HG03439 (cell line): ENCODE data around the gene NKTR.
A peak's percentile ranks its signal among the peaks of the same experiment; 100 is the strongest.
"Not testable (repeated sequence)": the region's sequence is repeated elsewhere in the genome, so short reads cannot be mapped to it uniquely, and the experiment has no call there.

ENCODE experiments used
- ATAC-seq: cut with Tn5 transposase; IDR thresholded peaks from one replicate; pipeline ENCODE4 v1.9.1; 2021; ENCODE audit warnings: mild to moderate bottlenecking, moderate library complexity; ENCODE audit not compliant: unreplicated experiment

The NKTR gene

DNA sequence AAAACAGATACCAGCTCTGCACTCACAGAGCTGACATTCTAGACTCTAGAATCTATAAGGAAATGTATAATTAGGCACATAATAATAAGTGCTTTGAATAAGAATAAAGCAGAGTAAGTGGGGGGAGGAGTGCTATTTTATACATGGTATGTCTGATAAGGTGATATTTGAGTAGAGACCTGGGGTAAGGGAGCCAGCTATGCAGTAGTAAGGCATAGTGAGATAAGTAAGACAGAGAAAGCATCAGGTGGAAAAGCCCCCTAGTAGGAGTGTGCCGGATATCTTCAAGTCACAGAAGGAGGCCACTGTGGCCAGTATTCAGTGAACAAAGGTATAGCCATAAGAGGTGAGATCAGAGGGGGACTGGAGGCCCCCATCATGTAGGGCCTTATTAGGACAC lies 6.9 kb upstream of the NKTR start:
- ATAC-seq = no peak

DNA sequence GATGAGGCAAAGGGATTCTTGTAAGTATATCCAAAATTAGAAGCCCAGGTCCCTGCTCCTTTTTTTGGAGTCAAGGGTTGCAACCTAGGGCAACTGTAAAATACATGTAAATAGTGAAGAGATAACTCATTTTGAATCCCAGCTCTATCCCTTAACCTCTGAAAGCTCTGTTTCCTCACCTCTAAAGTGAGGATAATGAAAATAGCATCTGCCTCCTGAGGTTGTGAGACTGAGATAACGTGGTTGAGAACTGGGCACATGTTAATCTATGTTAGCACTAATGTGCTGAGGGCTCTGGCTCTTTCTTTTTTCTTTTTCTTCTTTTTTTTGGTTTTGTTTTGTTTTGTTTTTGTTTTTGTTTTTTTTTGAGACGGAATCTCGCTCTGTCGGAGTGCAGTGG lies 4.8 kb upstream of the NKTR start:
- ATAC-seq = no peak

DNA sequence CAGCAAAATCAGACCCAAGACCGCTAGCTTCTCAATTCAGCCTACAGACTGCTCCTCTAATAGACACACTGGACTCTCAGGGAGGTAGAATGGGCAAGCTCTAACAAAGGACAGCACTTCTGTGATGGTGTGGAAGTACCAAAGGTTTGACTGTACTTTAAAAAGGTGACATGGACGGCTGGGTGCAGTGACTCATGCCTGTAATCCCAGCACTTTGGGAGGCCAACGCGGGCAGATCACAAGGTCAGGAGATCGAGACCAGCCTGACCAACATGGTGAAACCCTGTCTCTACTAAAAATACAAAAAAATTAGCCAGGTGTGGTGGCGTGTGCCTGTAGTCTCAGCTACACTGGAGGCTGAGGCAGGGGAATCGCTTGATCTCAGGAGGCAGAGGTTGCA lies 3.4 kb upstream of the NKTR start:
- ATAC-seq = not testable (repeated sequence)

DNA sequence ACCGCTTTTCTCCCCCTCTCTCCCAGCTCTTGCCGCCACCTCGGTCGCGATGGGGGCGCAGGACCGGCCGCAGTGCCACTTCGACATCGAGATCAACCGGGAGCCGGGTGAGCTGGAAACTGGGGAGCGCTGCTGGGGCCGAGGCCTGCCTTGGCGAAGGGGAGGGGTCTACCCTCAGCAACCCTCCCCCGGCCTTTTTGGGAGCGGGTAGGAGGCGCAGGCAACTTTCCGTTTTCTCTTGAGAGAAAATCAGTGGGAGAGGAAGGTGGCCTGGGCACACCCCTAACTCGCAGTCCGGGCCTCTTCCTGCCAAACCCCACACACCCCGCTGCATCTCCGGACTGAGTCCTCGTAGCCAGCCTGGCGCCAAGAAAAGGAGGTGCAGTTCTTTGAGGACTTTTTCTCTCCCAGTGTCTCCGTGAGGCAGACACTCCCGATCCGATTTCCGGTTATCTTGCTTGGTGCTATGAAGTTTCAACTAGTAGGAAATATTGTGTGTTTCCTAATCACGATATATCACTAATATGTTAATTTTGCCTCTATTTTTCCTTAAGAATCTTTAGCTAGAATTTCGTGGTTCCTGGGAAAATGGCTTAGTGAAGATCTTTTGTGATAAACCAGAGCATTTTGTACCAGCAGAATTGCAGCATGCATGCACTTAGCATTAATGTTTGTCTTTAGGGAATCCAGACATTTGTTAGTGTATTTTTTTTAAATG lies 631 bp downstream of the NKTR start:
- ATAC-seq = peak; percentile 28

DNA sequence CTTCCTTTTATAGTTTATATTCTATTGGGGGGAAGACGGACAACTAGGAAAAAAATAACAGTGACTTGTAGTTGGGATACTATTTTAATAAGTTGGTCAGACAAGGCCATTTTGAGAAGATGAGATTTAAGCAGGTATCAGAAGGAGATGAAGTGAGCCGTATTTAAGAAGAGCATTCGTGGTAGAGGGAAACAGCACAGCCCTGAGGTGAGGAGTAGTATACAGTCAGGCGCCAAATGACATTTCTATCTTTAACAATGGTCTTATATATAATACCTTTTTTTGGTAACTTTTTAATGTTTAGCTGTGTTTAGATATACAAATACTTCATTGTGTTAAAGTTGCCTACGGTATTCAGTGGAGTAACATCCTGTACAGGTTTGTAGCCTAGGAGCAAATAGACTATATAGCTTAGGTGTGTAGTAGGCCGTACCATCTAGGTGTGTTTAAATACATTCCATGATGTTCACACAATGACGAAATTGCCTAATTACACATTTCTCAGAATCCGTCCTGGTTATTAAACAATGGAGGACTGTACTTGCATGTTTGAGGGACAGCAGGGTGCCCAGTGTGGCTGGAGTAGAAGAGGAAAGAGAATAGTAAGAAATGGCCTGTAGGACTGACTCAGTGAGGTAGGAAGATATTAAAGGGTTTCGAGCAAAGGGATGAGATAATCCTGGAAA lies 1.6 kb downstream of the NKTR start:
- ATAC-seq = no peak

DNA sequence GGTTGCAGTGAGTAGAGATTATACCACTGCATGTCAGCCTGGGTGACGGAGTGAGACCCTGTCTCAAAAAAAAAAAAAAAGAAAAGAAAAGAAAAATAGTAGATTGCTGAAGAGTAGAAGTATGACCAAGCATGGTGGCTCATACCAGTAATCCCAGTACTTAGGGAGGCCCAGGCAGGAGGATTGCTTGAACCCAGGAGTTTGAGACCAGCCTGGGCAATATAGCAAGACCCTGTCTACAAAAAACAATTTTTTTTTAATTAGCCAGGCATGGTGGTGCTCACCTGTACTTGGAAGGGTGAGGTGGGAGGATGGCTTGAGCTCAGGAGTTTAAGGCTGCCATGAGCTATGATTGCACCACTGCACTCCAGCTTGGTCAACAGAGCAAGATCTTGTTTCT lies 2.5 kb downstream of the NKTR start:
- ATAC-seq = no peak

DNA sequence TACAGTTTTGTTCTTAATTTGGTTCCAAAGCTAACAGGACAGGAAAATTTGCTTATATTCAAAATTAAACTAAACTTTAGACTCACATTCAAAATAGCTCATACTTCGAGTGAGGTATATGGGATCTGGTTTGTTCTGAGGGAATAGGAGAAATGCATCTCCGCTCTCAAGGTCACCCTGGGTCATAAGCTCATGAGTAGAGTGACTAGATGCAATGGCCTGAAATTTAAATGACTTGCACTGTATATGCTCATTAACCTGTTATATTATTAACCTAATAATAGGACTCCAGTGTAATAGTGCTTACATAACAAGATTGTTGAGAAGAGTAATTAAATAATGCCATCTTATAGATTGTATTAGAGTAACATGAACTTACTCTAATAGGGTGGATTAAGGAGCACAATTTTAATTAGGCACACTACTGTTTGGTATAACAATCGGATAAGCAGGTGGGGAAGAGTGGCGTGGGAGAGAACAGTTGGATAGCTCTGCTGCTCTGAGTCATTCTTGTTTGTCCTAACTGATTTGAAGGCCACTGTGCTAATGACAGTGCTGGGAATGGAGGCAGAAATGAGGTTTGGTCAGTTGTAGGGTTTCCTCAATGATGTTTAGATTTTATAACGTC lies 5.2 kb downstream of the NKTR start:
- no peak for ATAC-seq

DNA sequence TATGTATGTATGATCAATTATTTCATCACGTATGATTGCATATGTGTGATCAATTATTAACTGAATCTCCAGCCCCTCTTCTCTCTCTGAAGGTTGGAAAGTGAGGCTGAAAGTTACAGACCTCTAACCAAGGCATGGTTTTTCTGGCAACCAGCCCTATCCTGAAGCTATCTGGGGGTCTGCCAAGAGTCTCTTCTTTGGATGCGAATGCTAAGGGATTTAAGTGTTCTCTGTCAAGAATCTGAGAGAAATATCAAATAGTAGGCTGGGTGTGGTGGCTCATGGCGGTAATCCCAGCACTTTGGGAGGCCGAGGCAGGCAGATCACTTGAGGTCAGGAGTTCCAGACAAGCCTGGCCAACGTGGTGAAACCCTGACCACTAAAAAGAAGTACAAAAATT lies 8.1 kb downstream of the NKTR start:
- ATAC-seq = no peak

DNA sequence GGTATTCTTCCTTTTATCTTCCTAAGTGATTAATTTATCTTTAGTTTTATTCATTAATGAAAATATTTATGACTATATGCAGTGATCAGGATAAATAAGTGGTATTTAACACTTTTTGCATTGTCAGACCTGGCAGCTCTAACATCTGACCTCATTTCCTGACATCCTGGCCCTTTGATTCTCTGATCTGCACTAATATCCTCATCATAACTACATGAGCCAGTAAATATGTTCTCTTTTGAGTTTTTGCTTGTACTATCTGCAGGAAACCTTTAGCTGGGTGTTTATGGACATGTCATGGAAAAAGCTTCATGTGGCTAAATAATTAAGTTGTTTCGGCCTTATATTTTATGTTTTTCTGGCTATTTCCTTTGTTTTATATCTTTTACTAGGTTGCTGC lies 10.5 kb downstream of the NKTR start:
- ATAC-seq = no peak

DNA sequence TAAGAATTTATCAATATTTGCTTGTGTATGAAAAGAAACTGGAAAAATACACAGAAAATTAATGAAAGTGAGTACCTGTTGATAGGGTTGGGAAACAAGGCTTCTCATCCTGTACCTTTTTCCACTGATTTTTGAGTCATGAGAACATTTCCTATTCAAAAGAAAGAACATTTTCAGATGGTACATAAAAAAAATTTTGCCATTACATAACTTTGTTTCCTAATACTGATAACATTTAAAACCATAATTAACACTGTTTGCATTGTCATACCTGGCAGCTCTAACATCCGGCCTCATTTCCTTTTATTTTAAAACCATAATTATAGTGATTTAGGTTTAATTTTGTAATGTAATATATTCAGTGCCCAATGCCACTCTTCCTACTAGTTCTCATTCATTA lies 11.7 kb downstream of the NKTR start:
- ATAC-seq = no peak

DNA sequence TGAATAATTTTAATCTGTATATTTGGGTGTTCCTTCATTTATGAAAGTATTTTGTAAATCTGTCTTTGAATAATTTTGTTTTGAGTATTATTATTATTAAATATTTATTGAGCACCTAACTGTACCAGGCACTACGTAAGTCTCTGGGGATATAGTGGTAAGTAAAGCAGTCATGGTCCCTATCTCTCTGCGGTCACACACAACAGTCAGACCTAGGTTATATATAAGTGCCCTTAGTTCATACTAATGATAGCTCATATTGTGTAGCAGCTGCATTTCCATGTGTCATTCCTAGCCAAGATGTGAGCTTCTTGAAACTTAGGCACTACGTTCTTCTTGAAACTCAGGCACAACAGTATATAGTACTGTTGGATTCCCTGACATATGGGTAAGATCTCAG lies 12.4 kb downstream of the NKTR start:
- ATAC-seq = peak; percentile 62

DNA sequence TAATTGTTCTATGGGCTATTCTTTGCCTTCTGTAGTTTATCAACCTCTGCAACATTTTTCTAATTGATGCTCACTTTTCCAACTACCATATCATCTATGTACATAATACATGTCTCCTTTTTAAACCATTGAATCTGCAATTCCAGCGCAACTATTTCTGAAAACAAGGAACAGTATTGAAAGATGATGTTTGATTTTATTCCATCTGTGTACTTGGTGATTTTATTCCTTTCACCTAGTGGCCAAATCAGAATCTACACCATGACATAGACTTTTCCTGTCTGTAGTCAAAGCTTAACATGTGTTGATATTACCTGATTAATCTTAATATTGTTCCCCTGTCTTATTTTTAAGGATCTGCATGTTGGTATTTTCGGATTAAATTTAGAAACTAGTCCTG lies 13.0 kb downstream of the NKTR start:
- no peak for ATAC-seq

DNA sequence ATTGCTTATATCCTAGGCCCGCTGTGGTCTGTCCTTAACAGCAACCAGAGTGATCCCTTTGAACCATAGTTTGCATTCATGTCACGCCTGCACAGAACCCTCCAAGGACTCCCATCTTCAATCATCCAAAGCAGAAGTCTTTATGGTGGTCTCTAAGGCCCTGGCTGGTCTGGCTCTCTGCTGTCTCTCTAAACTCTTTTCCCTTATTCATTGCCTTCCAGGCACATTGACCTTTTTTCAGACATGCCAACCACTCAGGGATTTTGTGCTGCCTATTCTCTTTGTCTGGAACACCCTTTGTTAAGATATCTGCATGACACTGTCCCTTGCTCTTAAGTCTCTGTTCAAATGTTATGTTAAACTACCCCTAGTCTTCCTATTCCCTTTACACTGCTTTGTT lies 31.1 kb downstream of the NKTR start:
- no peak for ATAC-seq

DNA sequence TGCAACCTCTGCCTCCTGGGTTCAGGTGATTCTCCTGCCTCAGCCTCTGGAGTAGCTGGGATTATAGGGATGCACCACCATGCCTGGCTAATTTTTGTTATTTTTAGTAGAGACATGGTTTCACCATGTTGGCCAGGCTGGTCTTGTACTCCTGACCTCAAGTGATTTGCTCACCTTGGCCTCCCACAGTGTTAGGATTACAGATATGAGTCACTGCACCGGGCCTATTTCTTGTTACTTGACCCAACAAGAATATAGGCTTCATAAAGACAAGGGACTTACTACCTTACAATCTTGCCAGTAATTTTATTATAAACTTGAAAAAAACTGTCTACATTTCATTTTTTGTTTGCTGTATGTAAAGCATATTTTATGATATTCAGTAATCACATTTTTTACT lies 31.7 kb downstream of the NKTR start:
- no peak for ATAC-seq

DNA sequence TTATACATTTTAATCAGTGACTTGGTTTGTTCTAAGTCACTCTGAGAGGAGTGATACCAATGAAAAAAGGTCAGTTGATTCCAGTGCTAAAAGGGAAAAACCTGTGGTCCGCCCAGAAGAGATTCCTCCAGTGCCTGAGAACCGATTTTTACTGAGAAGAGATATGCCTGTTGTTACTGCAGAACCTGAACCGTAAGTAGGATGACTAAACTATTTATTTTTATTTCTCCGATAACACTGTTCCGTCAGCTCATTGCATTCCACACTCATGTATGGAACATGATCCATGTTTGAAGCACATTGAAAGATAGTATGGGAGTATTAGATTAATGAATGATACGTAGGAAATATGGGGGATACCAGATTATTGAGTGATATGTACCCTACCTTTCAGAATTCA lies 33.1 kb downstream of the NKTR start:
- ATAC-seq = no peak

DNA sequence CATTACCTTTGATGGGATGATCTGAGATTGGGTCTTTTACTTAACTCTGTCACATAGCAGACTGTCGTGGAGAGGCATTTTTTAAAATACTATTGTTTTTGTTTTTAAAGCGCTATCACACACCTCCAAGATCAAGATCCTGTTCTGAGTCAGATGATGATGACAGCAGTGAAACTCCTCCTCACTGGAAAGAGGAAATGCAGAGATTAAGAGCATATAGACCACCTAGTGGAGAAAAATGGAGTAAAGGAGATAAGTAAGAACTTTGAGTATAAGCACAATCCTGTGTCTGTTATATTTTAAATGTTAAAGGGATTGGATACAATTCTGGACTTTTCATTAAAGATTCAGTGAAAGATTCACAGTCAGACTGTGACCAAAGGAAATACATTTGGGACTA lies 34.6 kb downstream of the NKTR start:
- ATAC-seq = no peak

DNA sequence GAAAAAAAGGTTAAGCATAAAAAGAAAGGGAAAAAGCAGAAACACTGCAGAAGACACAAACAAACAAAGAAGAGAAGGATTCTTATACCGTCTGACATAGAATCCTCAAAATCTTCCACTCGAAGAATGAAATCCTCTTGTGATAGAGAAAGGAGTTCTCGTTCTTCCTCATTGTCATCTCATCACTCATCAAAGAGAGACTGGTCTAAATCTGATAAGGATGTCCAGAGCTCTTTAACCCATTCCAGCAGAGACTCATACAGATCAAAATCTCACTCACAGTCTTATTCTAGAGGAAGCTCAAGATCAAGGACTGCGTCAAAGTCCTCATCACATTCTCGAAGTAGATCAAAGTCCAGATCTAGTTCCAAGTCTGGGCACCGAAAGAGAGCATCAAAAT lies 36.5 kb downstream of the NKTR start:
- no peak for ATAC-seq

DNA sequence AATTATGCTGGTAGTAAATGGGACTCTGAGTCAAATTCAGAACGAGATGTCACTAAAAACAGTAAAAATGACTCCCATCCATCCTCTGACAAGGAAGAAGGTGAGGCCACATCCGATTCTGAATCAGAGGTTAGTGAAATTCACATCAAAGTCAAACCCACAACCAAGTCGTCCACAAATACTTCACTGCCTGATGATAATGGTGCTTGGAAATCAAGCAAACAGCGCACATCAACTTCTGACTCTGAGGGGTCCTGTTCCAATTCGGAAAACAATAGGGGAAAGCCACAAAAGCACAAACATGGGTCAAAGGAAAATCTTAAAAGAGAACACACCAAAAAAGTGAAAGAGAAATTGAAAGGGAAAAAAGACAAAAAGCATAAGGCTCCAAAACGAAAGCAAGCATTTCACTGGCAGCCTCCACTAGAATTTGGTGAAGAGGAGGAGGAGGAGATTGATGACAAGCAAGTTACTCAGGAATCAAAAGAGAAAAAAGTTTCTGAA lies 37.9 kb downstream of the NKTR start:
- peak; percentile 53 for ATAC-seq

DNA sequence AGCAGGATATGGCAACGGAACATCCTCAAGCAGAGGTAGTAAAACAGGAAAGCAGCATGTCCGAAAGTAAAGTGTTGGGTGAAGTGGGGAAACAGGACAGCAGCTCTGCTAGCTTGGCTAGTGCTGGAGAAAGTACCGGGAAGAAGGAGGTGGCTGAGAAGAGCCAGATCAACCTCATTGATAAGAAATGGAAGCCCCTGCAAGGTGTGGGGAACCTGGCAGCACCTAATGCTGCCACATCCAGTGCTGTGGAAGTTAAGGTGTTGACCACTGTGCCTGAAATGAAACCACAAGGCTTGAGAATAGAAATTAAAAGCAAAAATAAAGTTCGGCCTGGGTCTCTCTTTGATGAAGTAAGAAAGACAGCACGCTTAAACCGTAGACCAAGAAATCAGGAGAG lies 38.7 kb downstream of the NKTR start:
- ATAC-seq = no peak

DNA sequence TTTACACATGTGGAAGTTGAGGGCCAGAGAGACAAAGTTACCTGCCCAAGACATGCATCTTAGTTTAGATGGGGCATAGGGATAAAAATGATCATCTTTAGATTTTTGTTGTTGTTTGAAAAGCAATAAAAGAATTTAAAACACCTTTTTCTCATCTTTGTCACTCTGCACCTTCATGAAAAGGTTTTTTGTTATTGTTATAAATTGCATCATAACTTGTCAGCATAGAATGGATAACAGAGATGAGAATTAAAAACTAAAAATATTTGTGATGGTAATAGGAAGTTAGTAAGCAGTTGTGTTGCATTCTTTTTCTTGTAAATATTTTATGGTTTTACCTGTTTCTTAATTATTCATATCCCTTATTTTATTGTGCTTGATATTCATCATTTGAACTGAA lies 39.6 kb downstream of the NKTR start:
- no peak for ATAC-seq

DNA sequence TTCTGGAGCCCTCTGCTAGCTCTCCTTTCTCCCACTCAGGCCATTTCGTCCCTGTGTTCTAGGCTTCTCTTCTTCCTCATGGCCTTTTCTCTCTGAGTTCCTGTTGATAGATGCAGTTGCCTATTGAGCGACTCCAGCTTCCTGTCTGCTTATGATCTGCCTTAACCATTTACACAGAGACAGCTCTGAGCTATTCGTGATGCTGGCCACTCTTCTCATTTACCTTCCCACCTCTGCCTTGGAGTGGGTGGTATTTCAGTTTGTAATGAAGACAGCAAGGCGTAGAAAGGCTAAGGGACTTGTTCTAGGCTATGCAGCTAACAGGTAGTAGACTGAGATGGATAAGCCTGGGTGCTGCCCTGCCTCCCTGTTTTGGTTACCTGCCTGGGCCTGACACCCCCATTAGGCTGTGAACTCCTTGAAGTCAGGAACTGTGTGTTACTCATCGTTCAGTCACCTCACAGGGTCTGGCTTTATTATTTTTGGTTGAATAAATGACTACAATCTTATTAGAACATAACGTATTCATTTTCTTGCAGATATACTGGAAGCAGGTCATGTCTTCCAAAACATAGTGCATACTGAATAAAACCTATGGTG lies 40.4 kb downstream of the NKTR start:
- ATAC-seq = no peak
